Panc1 (cell line): ENCODE data around the gene SLIT2.

Source experiments
- POLR2AphosphoS5 ChIP-seq: IDR thresholded peaks from 2 replicates; pipeline ENCODE4 v1.6.1; 2012; ENCODE audit warnings: mild to moderate bottlenecking, low read depth, low read length, moderate library complexity
- SIN3A ChIP-seq: IDR thresholded peaks from 2 replicates; pipeline ENCODE4 v1.6.1; 2012; ENCODE audit warnings: low read depth, mild to moderate bottlenecking, low read length, moderate library complexity, borderline replicate concordance; ENCODE audit not compliant: insufficient read depth
- TCF7L2 ChIP-seq: IDR thresholded peaks from 2 replicates; pipeline ENCODE4 v1.6.1; 2011; ENCODE audit warnings: mild to moderate bottlenecking, low read depth, low read length, inconsistent platforms
- TF ChIP-seq, protein P1 (sequence below): fragments of 450-650 bp; IDR thresholded peaks from 2 replicates; pipeline ENCODE4 v1.5.1; 2017; ENCODE audit warnings: mild to moderate bottlenecking

DNA sequence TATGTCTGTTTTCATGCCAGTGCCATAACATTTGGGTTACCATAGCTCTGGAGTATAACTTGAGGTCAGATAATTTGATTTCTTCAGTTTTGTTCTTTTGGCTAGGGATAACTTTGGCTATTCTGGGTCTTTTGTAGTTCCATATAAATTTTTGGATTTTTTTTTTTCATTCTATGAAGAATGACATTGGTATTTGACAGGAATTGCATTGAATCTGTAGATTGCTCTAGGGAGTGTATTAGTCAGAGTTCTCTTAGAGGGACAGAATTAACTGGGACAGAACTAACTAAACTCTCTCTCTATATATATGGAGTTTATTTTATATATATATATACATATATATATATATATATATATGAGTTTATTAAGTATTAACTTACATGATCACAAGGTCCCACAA is 32.2 kb upstream of the SLIT2 start:
- TF ChIP-seq, protein P1, sequence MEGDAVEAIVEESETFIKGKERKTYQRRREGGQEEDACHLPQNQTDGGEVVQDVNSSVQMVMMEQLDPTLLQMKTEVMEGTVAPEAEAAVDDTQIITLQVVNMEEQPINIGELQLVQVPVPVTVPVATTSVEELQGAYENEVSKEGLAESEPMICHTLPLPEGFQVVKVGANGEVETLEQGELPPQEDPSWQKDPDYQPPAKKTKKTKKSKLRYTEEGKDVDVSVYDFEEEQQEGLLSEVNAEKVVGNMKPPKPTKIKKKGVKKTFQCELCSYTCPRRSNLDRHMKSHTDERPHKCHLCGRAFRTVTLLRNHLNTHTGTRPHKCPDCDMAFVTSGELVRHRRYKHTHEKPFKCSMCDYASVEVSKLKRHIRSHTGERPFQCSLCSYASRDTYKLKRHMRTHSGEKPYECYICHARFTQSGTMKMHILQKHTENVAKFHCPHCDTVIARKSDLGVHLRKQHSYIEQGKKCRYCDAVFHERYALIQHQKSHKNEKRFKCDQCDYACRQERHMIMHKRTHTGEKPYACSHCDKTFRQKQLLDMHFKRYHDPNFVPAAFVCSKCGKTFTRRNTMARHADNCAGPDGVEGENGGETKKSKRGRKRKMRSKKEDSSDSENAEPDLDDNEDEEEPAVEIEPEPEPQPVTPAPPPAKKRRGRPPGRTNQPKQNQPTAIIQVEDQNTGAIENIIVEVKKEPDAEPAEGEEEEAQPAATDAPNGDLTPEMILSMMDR, result no peak
- no peak for TF ChIP-seq POLR2AphosphoS5
- TF ChIP-seq TCF7L2, result no peak
- TF ChIP-seq SIN3A, result no peak
